Tongue (tissue), 2 donors: ENCODE measurements around the gene HRH2. TPM values are rescaled to one million over a fixed set of nuclear protein-coding genes. Genes with fewer than 3 reads are reported as not detected.
A peak's percentile ranks its signal among the peaks of the same experiment; 100 is the strongest.

Experiments used
- DNase-seq: peaks from one replicate; pipeline ENCODE4 v3.0.0-alpha.2; 2015
- total RNA-seq: library from RNA; depleted of rRNA; stranded (reverse); fragments of >200 nt; gene quantifications from one replicate; pipeline ENCODE4 v1.2.3, GENCODE V29; 2014

HRH2 gene
- total RNA-seq, 1 donor from 2014 or later: 1.7 TPM

DNA sequence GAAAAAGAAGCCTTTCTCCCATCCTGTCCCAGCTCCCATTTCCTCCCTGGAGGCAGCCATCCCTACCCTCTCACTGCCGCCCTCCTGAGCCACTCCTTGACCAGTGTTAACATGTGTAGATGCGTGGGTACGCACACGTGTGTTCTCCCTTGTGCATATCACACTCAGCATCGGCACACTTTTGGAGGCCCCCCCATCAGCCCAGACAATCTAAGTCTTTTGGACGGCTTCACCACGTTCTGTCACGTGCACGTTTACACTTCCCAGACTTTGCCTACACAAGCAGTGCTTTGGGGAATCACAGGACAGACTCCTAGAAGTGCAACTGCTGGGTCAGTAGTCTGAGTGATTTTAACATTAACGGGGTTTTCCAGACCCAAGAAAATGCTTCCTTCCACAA lies 18.0 kb downstream of the HRH2 start:
- DNase-seq: no peak

DNA sequence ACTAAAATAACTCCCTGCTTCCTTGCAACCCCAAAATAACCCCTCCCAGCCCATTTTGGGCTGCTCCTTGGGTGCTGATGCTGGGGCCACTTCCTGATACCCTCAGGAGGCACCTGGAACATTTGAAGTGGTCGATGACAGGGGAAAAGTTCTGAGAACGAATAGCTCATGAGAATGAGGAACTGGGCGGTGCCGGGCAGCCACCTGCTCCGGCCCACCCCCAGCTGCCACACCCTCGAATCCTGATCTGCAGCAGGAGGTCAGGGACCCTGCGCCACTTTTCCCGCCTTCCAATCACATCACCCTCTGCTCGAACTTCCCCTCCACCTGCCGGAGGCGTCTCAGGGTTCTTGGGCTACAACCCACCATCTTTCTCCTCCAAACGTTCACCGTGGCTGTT lies 19.7 kb downstream of the HRH2 start:
- no peak for DNase-seq

GRCh38 chr5:175678074-175678473 lies 20.2 kb downstream of the HRH2 start:
- no peak for DNase-seq

- DNase-seq: no peak
These were observed 21.5 kb downstream of the HRH2 start for GRCh38 chr5:175679411-175679810.

- no peak for DNase-seq
These were observed 22.1 kb downstream of the HRH2 start for GRCh38 chr5:175680020-175680419.

DNA sequence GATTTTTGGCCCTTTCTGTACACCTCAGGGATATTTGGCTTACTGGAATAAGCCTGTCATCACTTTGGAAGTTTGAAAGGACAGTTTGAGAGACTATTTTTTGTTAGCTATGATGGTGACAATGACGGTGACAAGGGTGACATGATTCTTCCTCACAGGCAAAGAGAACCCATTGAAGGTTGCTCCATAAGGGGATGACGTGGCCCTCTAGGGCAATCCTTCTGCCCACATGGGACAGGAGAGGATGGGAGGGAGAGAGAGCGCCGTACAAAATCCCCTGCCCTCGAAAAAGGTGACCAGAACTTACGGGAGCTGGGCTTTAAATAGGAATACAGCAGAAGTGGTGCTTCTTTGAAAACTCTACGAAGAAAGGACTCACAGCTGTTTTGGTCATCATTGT lies 22.6 kb downstream of the HRH2 start:
- no peak for DNase-seq

DNA sequence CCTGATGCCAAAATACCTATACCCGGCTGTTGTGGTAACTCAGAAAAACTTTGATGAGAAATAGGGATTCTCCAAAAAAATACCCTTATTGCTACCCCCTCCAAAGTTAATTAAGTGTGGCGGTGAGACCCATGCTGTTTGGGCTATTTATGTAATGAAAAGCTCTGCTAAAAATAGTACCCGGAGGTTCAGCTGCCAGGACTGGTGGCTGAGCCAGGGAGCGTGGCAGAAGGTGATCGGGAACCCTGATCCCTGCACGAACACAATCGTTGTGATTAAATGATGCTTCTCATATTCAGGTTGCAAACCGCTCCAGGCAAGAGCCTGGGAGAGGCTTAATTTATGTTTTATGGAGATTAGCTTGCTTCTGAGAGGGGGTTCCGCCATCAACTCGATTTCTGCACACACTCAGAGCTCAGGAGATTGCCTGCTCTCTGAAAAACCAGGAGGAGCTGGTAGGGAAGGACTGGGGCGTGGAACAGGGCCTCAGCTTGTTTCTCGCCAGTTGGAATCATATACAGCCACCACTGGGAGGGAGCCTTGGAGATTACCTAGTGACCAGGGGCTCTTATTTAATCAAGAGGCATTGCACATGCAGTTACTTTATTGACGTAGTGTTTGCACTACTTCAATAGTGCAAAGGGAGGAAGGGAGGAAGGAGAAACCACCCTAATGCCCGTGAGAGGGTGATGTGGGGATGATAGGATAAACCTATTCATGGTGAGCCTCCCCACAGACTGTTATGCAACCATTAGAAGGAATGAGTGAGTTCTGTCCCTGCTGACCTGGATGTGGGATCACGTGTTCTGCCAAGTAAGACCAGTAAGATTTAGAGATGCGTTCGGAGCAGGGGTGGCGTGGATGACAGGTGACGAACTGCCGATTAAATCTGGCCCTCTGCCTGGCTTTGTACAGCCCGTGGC lies 23.4 kb downstream of the HRH2 start:
- peak; percentile 45 for DNase-seq

DNA sequence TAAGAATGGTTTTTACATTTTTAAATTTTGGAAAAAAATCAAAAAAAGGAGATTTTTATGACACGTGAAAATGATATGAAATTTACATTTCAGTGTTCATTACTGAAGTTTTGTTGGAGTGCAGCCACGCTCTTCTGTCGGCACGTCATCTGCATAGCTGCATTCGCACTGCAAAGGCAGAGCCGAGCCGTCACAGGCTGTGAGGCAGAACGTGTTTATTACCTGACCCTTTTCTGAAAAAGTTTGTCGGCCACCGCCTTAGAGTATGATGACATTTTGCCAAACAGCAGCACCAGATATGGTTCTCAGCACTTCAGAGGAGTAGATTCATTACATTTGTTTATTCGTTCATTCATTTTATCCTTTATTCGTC lies 24.1 kb downstream of the HRH2 start:
- peak; percentile 58 for DNase-seq

DNA sequence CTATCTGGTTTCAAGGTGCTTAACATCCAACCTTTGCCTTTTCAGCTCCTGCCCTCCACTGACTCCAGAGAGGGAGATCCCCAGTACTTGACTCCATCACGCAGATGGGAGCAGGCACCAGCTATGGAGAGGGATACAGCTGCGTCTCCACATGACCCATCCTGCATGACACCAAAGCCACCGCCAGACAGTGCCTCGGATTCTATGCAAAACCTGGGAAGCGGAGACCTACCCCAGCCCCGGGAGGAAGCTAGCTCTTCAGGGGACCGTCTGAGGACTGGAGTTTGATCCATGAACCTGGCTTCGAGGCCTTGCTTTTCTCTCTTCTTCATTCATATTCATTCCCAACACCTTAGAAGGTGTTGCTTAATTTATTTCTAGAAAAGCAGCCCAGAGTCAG lies 24.8 kb downstream of the HRH2 start:
- no peak for DNase-seq

- no peak for DNase-seq
These were observed 25.4 kb downstream of the HRH2 start for GRCh38 chr5:175683231-175683630.

GRCh38 chr5:175683921-175684320 lies 26.1 kb downstream of the HRH2 start:
- DNase-seq: no peak

GRCh38 chr5:175684931-175685330 lies 27.1 kb downstream of the HRH2 start:
- no peak for DNase-seq

DNA sequence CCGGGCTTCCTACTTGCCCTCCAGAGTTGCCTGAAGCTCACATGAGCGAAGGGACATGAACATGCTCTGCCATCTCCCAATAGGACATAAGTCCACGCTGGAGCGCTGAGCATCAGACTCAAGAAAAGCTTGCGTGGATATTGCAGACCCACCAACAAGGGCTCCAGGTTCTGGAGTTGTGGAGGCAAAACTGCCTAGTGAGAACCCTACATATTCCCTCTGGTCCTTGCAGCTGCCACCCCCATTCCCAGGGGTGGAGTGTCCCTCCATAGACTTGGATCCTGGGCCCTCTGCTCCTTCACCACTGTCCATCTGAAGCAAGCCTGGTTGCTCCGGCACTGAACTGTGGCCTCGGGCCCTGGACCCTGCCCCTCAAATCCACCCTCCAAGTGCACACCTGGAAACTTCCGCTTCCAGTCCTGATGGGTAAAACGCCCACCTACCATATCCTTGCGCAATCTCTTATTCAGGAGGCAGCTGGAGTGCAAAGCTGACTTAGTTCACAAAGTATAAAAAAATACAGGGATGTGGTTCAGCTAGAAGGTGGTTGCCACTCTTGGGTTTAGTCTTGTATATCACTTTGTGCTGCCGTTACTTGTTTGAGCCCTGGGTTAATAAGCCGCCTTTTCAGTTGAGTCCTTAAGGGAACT lies 28.0 kb downstream of the HRH2 start:
- DNase-seq: no peak

GRCh38 chr5:175686396-175686795 lies 28.5 kb downstream of the HRH2 start:
- no peak for DNase-seq

DNA sequence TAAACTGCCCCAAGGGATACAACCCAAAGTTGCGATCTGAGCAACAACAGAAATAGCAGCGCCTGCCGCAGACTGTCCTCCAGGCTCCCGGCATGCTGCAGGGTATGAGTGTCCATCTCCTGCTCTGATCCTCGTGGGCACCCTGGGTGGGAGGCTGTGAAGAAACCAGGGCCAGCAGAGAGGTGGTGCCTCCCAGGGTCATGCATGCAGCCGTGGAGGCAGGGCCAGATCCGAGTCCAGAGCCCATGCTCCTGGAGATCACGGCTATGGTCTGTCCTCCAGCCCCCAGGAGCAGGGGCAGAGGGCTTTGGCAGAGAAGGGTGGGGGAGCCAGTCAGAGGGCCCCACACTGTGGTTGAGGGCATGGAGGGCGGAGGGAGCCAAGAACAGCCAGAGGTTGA lies 29.0 kb downstream of the HRH2 start:
- DNase-seq: no peak

DNA sequence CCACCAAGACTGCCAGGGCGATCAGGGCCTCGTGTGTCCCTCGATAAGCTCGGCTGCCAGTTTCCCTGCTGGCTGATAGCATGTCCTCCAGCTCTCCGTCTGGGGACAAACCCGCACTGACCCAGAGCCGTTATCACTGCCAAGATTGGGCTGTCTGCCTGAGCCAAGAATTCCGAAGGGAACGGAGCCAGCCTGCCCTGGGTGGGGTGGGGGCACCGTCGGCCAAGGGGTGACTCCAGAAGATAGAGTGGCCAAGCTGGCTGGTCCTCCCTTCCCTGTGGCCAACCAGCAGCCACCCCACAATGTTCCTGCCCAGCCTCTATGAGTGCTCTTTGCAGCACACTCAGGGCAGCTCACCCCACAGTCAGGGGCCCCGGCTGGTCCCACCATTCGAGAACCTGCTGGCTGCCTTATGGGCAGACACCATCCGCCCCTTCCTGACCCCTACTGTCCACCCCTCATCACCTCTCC lies 29.4 kb downstream of the HRH2 start:
- DNase-seq: no peak

DNA sequence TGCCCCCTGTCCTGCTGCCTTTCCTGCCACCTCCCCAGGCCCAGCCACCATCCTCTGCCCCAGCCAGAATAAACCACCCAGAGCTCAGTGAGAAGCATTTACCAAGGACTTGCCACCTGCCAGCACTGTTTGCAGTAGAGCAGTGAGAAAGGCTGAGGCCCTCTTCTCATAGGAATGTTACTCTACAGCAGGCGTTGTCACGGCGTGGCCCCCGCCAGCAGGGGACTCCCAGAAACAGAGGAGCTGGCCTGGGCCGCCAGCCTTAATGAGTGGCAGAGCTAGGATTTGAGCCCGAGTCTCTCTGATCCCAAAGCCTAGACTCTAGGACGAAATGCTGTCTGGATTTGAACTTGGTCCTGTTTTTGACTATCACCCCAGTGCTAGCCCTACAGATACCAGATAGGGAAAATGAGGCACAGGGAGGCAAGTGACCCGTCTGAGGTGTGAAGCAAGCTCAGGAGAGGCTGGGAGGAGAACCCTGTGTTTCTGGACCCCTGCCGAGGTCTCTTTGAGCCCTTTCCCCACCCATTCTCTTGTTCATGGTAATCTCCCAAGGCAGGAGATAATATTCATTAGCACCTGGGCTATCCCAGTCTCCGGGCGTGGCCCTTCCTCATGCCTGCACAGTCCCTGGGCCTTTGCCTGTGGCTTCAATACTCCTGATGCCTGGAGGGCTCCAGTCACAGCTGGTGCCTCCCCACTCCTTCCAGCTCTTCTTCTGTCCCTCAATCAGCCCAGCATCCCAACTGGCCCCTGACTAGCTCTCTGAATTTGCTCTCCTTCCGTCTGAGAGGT lies 30.7 kb downstream of the HRH2 start:
- no peak for DNase-seq

DNA sequence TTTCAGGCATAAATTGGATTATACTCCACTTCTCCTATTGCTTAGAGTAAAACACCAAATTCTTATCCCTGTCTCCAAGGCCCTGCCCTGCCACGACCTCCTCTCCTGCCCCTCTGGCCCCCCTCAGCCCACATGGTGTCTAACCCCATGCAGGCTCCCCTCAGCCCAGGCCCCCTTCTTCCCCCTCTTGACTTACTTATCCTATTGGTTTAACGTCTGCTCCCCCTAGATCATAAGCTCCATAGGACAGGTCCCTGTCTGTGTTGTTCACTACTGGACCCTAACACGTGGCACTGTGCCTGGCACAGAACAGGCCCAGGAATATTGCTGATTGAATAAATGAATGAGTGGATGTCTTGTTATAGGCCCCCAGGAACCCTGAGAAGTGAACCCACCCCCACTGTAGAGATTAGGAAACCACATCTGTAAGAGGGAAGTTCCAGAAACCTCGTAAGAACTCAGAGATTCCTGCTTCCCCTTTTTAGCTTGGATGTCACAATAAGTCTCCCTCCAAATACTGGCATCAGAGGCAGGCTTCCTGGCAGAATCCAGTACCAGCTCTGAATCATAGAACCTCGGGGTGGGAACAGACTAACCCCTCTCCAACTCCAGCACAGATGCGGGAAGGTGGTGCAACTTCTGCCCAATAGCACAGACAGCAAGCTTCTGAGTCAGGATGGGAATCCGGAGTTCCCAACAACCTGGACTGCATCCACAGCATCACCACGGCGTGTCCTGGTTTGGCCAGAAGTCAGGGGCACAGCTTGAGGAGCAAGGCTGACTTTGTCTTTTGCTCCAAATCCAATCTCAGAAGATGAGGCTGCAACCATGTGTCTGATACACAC lies 31.5 kb downstream of the HRH2 start:
- no peak for DNase-seq

GRCh38 chr5:175690025-175690424 lies 32.2 kb downstream of the HRH2 start:
- DNase-seq: no peak

GRCh38 chr5:175690586-175690985 lies 32.7 kb downstream of the HRH2 start:
- no peak for DNase-seq

GRCh38 chr5:175691761-175692160 lies 33.9 kb downstream of the HRH2 start:
- DNase-seq: no peak
